NB4 (cell line): ENCODE data around the gene PEAK3.

Experiments used
- CTCF ChIP-seq: IDR thresholded peaks from one replicate; pipeline ENCODE4 v1.5.1; 2012; ENCODE audit warnings: low read depth, low read length
- MAX ChIP-seq: IDR thresholded peaks from 2 replicates; pipeline ENCODE4 v1.6.1; 2011; ENCODE audit warnings: low read depth, low read length
- POLR2A ChIP-seq: IDR thresholded peaks from 2 replicates; pipeline ENCODE4 v1.6.1; 2011; ENCODE audit warnings: mild to moderate bottlenecking; ENCODE audit not compliant: insufficient read length; ENCODE audit errors: extremely low read depth

GRCh38 chr19:2244125-2244411 is 37.9 kb downstream of the PEAK3 start:
- TF ChIP-seq CTCF (no peak), POLR2A (no peak), MAX (no peak)
